ENCODE data around the gene RAB35. TPM values are rescaled to one million over a fixed set of nuclear protein-coding genes. Genes with fewer than 3 reads are reported as not detected.

Gene RAB35
- total and polyA plus RNA-seq, 9 of the 15 experiments (the other 6 are each of a cell fraction or from before 2014, with no cell fraction given): 0.65 to 76.3 (median 38.9) TPM

DNA sequence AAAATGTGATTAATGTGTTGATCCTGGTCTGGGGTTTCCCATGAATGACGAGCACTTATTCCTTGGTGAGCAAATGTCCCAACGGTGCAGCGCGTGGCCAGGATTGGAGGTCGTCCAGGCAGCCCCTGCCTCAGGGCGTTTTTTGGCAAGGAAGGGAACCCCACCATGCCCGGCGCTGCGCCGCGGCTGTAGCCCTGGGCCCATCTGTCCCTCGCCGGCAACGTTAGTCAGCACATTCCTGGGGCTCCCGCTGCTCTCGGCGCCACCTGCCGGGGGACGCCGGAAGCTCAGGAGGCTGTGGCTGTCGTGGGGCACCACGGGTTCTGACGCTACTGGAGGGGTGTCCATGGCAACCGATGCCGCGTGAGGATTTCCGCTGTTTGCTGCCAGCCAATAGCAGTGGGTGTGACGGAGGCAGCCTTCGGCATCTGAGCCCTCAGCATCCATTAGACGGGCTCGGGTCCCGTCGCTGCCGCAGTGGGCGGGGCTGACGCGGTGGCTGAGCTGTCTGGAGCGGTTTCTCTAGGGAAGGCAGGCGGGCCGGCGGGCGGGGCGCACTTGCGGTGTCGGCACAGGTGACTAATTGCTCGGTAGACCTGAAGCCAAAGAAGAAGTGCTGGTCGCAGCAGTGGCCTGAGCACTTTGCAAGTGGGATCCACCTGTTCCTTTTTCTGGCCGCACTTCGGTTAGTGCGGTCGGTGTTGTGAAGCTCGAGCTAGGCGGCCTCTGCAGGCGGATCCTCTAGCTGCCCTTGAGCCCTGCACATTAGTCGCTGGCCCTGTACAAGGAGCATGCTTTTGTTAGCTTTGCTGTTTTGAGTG, 29.5 kb downstream of the RAB35 start (continued):
- TF ChIP-seq TEAD2 (tag; IDR thresholded peaks at IDR 0.05) (peak; percentile 99), TOE1 (IDR thresholded peaks at IDR 0.05; ENCODE audit: borderline replicate concordance) (peak; percentile 70), TOE1 (CRISPR knock-in tag; IDR thresholded peaks at IDR 0.05; ENCODE audit: borderline replicate concordance, low read depth) (no peak), NCOA6 (IDR thresholded peaks at IDR 0.05) (peak; percentile 50; the same call in 1 of the 2 replicates), TRIM28 (IDR thresholded peaks at IDR 0.05) (0 out of 2 replicates have a peak, but pooled peaks have one; percentile 27), FOXJ2 (tag; IDR thresholded peaks at IDR 0.05) (no peak), POLR2A (conservative IDR thresholded peaks at IDR 0.05) (peak; percentile 50; the same call in 1 of the 2 replicates), ARHGAP35 (IDR thresholded peaks at IDR 0.05; ENCODE audit: partially characterized antibody) (no peak), ZNF644 (tag; IDR thresholded peaks at IDR 0.05; ENCODE audit: low read depth) (no peak), SMARCE1 (IDR thresholded peaks at IDR 0.05) (peak; percentile 77; the same call in 1 of the 2 replicates), TGIF2 (CRISPR knock-in tag; IDR thresholded peaks at IDR 0.05) (no peak), ZEB2 (IDR thresholded peaks at IDR 0.05) (peak; percentile 61), ZNF79 (CRISPR knock-in tag; IDR thresholded peaks at IDR 0.05; ENCODE audit: low read depth) (no peak), ZNF436 (CRISPR knock-in tag; IDR thresholded peaks at IDR 0.05) (no peak), ZNF24 (IDR thresholded peaks at IDR 0.05) (peak; percentile 63)
- TF ChIP-seq, protein P1, sequence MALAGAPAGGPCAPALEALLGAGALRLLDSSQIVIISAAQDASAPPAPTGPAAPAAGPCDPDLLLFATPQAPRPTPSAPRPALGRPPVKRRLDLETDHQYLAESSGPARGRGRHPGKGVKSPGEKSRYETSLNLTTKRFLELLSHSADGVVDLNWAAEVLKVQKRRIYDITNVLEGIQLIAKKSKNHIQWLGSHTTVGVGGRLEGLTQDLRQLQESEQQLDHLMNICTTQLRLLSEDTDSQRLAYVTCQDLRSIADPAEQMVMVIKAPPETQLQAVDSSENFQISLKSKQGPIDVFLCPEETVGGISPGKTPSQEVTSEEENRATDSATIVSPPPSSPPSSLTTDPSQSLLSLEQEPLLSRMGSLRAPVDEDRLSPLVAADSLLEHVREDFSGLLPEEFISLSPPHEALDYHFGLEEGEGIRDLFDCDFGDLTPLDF (CRISPR knock-in tag; IDR thresholded peaks at IDR 0.05): 0 out of 2 replicates have a peak, but pooled peaks have one; percentile 41
- TF ChIP-seq, protein P2, sequence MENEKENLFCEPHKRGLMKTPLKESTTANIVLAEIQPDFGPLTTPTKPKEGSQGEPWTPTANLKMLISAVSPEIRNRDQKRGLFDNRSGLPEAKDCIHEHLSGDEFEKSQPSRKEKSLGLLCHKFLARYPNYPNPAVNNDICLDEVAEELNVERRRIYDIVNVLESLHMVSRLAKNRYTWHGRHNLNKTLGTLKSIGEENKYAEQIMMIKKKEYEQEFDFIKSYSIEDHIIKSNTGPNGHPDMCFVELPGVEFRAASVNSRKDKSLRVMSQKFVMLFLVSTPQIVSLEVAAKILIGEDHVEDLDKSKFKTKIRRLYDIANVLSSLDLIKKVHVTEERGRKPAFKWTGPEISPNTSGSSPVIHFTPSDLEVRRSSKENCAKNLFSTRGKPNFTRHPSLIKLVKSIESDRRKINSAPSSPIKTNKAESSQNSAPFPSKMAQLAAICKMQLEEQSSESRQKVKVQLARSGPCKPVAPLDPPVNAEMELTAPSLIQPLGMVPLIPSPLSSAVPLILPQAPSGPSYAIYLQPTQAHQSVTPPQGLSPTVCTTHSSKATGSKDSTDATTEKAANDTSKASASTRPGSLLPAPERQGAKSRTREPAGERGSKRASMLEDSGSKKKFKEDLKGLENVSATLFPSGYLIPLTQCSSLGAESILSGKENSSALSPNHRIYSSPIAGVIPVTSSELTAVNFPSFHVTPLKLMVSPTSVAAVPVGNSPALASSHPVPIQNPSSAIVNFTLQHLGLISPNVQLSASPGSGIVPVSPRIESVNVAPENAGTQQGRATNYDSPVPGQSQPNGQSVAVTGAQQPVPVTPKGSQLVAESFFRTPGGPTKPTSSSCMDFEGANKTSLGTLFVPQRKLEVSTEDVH (IDR thresholded peaks at IDR 0.05; ENCODE audit: low read depth, partially characterized antibody): peak; percentile 56
- TF ChIP-seq, protein P3, sequence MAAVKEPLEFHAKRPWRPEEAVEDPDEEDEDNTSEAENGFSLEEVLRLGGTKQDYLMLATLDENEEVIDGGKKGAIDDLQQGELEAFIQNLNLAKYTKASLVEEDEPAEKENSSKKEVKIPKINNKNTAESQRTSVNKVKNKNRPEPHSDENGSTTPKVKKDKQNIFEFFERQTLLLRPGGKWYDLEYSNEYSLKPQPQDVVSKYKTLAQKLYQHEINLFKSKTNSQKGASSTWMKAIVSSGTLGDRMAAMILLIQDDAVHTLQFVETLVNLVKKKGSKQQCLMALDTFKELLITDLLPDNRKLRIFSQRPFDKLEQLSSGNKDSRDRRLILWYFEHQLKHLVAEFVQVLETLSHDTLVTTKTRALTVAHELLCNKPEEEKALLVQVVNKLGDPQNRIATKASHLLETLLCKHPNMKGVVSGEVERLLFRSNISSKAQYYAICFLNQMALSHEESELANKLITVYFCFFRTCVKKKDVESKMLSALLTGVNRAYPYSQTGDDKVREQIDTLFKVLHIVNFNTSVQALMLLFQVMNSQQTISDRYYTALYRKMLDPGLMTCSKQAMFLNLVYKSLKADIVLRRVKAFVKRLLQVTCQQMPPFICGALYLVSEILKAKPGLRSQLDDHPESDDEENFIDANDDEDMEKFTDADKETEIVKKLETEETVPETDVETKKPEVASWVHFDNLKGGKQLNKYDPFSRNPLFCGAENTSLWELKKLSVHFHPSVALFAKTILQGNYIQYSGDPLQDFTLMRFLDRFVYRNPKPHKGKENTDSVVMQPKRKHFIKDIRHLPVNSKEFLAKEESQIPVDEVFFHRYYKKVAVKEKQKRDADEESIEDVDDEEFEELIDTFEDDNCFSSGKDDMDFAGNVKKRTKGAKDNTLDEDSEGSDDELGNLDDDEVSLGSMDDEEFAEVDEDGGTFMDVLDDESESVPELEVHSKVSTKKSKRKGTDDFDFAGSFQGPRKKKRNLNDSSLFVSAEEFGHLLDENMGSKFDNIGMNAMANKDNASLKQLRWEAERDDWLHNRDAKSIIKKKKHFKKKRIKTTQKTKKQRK (IDR thresholded peaks at IDR 0.05; ENCODE audit: borderline replicate concordance, low read depth, low read length): no peak
- TF ChIP-seq, protein P4, sequence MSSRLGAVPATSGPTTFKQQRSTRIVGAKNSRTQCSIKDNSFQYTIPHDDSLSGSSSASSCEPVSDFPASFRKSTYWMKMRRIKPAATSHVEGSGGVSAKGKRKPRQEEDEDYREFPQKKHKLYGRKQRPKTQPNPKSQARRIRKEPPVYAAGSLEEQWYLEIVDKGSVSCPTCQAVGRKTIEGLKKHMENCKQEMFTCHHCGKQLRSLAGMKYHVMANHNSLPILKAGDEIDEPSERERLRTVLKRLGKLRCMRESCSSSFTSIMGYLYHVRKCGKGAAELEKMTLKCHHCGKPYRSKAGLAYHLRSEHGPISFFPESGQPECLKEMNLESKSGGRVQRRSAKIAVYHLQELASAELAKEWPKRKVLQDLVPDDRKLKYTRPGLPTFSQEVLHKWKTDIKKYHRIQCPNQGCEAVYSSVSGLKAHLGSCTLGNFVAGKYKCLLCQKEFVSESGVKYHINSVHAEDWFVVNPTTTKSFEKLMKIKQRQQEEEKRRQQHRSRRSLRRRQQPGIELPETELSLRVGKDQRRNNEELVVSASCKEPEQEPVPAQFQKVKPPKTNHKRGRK (tag; IDR thresholded peaks at IDR 0.05): no peak
- TF ChIP-seq, protein P5, sequence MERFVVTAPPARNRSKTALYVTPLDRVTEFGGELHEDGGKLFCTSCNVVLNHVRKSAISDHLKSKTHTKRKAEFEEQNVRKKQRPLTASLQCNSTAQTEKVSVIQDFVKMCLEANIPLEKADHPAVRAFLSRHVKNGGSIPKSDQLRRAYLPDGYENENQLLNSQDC (CRISPR knock-in tag; IDR thresholded peaks at IDR 0.05): no peak
